Karpas-422 (cell line): ENCODE results near the gene RARB. TPM values are rescaled to one million over a fixed set of nuclear protein-coding genes. Genes with fewer than 3 reads are reported as not detected.

Experiments used
- DNase-seq: peaks from one replicate; pipeline ENCODE4 v3.0.0-alpha.2; 2015
- H2AFZ ChIP-seq: fragments of 200-600 bp; sonication (generic); 2 replicates; pipeline ENCODE4 v1.6.1; 2014; ENCODE audit warnings: antibody characterized with exemption, low read length, mixed read lengths
- H3K27ac ChIP-seq: fragments of 200-600 bp; sonication (generic); 2 replicates; pipeline ENCODE4 v1.5.1; 2014; ENCODE audit warnings: mild to moderate bottlenecking, low read length, moderate library complexity
- H3K27me3 ChIP-seq: fragments of 200-600 bp; sonication (generic); 2 replicates; pipeline ENCODE4 v1.6.1; 2014; ENCODE audit warnings: low read length, mixed read lengths
- H3K36me3 ChIP-seq: fragments of 200-600 bp; sonication (generic); 2 replicates; pipeline ENCODE4 v1.6.1; 2014; ENCODE audit warnings: low read length, mixed read lengths; ENCODE audit not compliant: insufficient read depth
- H3K4me1 ChIP-seq: fragments of 200-600 bp; sonication (generic); 2 replicates; pipeline ENCODE4 v1.6.1; 2014; ENCODE audit warnings: mild to moderate bottlenecking, low read length, mixed read lengths
- H3K4me2 ChIP-seq: fragments of 200-600 bp; sonication (generic); 2 replicates; pipeline ENCODE4 v1.6.1; 2014; ENCODE audit warnings: low read length, low read depth, mild to moderate bottlenecking; ENCODE audit not compliant: poor library complexity, severe bottlenecking
- H3K4me3 ChIP-seq: fragments of 200-600 bp; sonication (generic); 2 replicates; pipeline ENCODE4 v1.5.1; 2014; ENCODE audit warnings: mild to moderate bottlenecking, antibody characterized with exemption, low read length, mixed read lengths
- H3K79me2 ChIP-seq: fragments of 200-600 bp; sonication (generic); 2 replicates; pipeline ENCODE4 v1.6.1; 2014; ENCODE audit warnings: mild to moderate bottlenecking, low read length, mixed read lengths
- H3K9ac ChIP-seq: fragments of 200-600 bp; sonication (generic); 2 replicates; pipeline ENCODE4 v1.6.0; 2014; ENCODE audit warnings: low read length
- H3K9me2 ChIP-seq: fragments of 200-600 bp; sonication (generic), shearing (Covaris generic); replicated peaks from 2 replicates; pipeline ENCODE4 v1.6.0; 2014; ENCODE audit warnings: mild to moderate bottlenecking, low read length, moderate library complexity; ENCODE audit not compliant: insufficient read depth
- H3K9me3 ChIP-seq: fragments of 300-700, 200-600 bp; sonication (generic); 2 replicates; pipeline ENCODE4 v1.6.1; 2014; ENCODE audit warnings: low read length, mixed read lengths
- H4K20me1 ChIP-seq: fragments of 200-600 bp; sonication (generic); 2 replicates; pipeline ENCODE4 v1.6.1; 2014; ENCODE audit warnings: mild to moderate bottlenecking, antibody characterized with exemption, low read length, low read depth; ENCODE audit not compliant: insufficient read depth
- total RNA-seq: library from RNA; depleted of rRNA; stranded (reverse); fragments of >200 nt; shearing (Covaris generic); gene quantifications from 2 replicates; pipeline ENCODE4 v1.2.3, GENCODE V29; 2014; ENCODE audit warnings: low replicate concordance

The RARB gene
- total RNA-seq, 1 experiment from 2014 or later, result not detected

DNA sequence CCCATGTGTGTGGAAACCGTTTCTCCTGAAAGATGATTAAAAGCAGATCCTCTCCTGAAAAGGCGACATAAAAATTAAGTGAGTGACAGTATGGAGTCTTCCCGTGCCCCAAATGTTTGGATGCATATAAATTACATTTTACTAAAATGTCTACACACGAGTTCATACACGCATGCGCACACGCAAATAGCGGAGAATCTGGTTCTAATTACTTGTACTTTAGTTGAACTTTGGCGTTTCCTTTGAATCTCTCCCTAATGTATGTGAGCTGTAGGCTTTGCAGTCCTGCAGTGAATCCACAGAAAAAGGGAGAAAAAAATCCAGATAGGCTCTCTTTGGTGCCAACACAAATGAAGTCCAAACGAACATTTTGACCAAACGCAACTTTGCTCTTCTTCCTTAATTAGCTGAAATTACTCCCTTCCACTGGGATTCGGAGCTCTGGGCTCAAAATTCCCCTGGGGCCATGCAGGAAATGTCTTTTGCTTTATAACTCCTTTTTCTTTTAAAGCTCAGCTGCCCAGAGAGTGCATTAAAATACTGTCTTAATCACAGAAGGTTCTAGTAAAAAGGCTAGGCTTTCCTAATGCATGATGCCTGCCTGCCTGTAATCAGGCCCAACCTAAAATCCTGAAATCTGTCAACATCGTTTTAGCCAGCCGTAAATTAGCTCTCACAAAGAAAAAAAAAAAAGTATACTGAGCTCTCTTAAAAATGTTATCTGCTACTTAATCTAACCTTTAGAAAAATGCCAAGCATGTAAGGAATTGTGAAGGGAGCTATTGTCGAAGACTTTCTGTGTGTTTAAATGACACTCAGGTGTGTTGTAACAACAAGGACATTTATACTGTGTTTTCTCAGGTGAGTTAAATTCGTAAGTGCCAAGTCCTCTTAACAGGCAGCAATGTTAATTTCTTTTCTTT, 26.2 kb downstream of the RARB start:
- H3K9ac ChIP-seq, result no peak overlapping the region
- H3K36me3 ChIP-seq, result no peaks in the 10 kb centered on the region
- H3K4me3 ChIP-seq, result no peak overlapping the region
- H2AFZ ChIP-seq, result no peak overlapping the region
- H3K4me1 ChIP-seq, result no peaks in the 10 kb centered on the region
- no peak overlapping the region for H3K4me2 ChIP-seq
- DNase-seq, result no peak
- no peaks in the 10 kb centered on the region for H3K9me2 ChIP-seq
- no peaks in the 10 kb centered on the region for H4K20me1 ChIP-seq
- H3K79me2 ChIP-seq, result no peaks in the 10 kb centered on the region
- H3K27ac ChIP-seq, result no peak overlapping the region
- H3K9me3 ChIP-seq, result no peaks in the 10 kb centered on the region
- H3K27me3 ChIP-seq, result no peaks in the 10 kb centered on the region

- H3K36me3 ChIP-seq, result no peaks in the 10 kb centered on the region
- H3K4me3 ChIP-seq, result no peak overlapping the region
- no peak overlapping the region for H3K27ac ChIP-seq
- H2AFZ ChIP-seq, result no peak overlapping the region
- DNase-seq, result no peak
- H4K20me1 ChIP-seq, result no peaks in the 10 kb centered on the region
- no peaks in the 10 kb centered on the region for H3K4me1 ChIP-seq
- H3K9me3 ChIP-seq, result no peaks in the 10 kb centered on the region
- H3K9me2 ChIP-seq, result no peaks in the 10 kb centered on the region
- no peak overlapping the region for H3K4me2 ChIP-seq
- no peaks in the 10 kb centered on the region for H3K79me2 ChIP-seq
- no peak overlapping the region for H3K9ac ChIP-seq
- no peaks in the 10 kb centered on the region for H3K27me3 ChIP-seq
Observed at GRCh38 chr3:25455441-25456132, 27.5 kb downstream of the RARB start.

DNA sequence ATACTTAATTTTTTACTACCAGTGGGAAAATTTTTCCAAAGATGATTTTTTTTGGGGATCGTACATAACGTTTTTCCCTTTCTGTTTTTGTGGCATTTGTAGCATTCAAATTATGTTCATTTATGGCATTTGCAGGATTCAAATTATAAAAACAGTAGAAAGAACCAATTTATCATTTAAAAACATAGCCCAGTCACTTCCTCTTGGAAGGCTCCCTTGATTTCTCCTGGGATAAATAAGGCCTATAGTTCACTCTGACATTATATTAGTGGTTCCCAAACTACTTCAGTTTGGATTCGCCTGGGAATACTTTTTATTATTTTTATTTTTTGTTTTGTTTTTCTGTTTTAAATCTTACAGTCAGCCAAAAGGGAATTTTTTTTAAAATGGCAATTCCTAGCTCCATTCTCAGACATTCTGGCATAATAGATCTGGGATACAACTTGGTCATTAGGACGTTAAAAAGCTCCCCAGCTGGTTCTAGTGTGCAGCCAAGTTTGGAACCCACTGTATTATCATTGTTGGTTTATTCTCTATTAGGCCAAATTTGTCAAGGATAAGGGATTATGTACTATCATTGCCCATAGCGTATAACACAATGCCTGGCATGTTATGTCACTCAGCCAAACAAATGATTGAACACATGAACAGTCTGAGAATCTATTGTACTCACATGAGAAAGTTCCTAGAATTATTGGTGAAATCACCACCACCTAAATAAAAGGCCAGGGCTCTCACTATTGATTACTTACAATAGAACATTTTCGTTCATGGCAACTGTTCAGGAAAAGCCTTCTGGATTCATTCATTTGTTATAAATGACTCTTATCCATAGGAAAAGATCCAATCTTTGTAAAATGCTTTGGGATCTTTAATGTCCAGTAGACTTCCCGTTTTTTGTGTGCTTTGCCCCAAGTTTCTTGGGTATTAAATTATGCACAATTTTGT, 28.9 kb downstream of the RARB start:
- Histone ChIP-seq H2AFZ (no peak overlapping the region), H3K27me3 (no peaks in the 10 kb centered on the region), H3K27ac (no peak overlapping the region), H3K4me2 (no peak overlapping the region), H3K79me2 (no peaks in the 10 kb centered on the region), H3K9me3 (no peaks in the 10 kb centered on the region), H3K9ac (no peak overlapping the region), H3K9me2 (no peaks in the 10 kb centered on the region), H4K20me1 (no peaks in the 10 kb centered on the region), H3K4me3 (no peak overlapping the region), H3K4me1 (no peaks in the 10 kb centered on the region), H3K36me3 (no peaks in the 10 kb centered on the region)
- no peak for DNase-seq

DNA sequence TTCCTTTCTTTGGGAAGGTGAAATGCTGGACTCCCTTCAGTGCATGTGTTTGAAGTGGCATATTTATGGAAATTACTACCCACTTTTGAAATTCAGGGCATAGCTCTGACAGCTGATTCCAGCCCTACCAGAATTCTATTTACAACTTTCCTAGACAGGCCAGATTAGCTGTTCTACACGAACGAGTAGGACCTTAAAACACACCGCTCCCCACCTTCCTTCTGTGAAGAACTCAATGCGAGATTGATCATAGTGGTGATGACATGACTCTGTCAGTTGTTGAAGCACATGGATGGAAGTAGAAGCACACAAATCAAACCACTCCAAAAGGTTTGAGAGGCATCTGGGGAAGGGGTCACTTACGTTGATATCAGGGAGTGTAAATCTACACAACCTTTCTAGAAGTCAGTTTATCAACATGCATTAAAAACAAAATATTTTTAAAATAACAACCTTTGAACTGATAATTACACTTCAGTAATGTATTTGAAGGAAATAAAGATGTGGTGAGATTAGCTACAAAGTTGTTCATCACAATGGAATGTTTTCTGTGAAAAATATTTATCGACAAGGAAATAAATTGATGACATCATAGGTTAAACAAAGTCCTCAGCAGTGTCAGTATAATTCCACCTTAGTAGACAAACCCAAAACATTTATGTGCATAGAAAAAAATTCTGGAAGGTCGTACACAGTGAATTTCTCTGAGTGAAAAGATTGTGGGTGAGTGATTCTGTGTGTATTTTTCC, 29.8 kb downstream of the RARB start:
- H3K27me3 ChIP-seq, result no peaks in the 10 kb centered on the region
- H3K9ac ChIP-seq, result no peak overlapping the region
- H2AFZ ChIP-seq, result no peak overlapping the region
- no peaks in the 10 kb centered on the region for H3K9me2 ChIP-seq
- no peak overlapping the region for H3K27ac ChIP-seq
- no peak overlapping the region for H3K4me3 ChIP-seq
- no peak overlapping the region for H3K4me2 ChIP-seq
- no peak for DNase-seq
- H3K9me3 ChIP-seq, result no peaks in the 10 kb centered on the region
- H3K79me2 ChIP-seq, result no peaks in the 10 kb centered on the region
- H3K36me3 ChIP-seq, result no peaks in the 10 kb centered on the region
- H3K4me1 ChIP-seq, result no peaks in the 10 kb centered on the region
- H4K20me1 ChIP-seq, result no peaks in the 10 kb centered on the region

- Histone ChIP-seq H3K4me1 (no peaks in the 10 kb centered on the region), H3K79me2 (no peaks in the 10 kb centered on the region), H2AFZ (no peak overlapping the region), H3K4me3 (no peak overlapping the region), H3K27me3 (no peaks in the 10 kb centered on the region), H3K9me3 (no peaks in the 10 kb centered on the region), H3K36me3 (no peaks in the 10 kb centered on the region), H3K9ac (no peak overlapping the region), H3K9me2 (no peaks in the 10 kb centered on the region), H3K4me2 (no peak overlapping the region), H4K20me1 (no peaks in the 10 kb centered on the region), H3K27ac (no peak overlapping the region)
- DNase-seq, result no peak
Observed at GRCh38 chr3:25458420-25458814, 30.4 kb downstream of the RARB start.

GRCh38 chr3:25460751-25461150, 32.7 kb downstream of the RARB start:
- Histone ChIP-seq H3K36me3 (no peaks in the 10 kb centered on the region), H3K27ac (no peak overlapping the region), H4K20me1 (no peaks in the 10 kb centered on the region), H3K4me2 (no peak overlapping the region), H3K9ac (no peak overlapping the region), H3K4me1 (no peaks in the 10 kb centered on the region), H3K79me2 (no peaks in the 10 kb centered on the region), H2AFZ (no peak overlapping the region), H3K9me2 (no peaks in the 10 kb centered on the region), H3K27me3 (no peaks in the 10 kb centered on the region), H3K9me3 (no peaks in the 10 kb centered on the region), H3K4me3 (no peak overlapping the region)
- no peak for DNase-seq

DNA sequence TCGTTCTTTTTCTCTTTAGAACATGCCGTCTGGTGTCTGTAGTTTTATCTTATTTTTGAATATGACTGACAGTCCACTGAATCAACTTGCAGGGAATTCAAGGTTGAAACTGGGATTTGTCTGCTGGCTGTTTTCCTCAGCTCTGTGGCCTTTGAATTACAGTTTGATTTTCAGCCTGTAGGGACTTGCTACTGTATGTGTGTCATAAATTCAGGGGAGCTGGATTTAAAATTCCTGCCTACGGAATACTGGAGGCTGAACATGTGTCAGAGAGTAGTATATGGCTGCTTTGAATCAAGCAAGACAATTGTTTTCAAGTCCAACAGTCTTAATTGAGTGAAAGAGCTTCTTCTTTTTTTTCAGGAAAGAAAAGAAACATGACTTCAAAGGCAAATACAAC, 33.9 kb downstream of the RARB start:
- no peaks in the 10 kb centered on the region for H3K4me1 ChIP-seq
- no peak overlapping the region for H3K4me3 ChIP-seq
- no peak for DNase-seq
- no peaks in the 10 kb centered on the region for H3K79me2 ChIP-seq
- no peaks in the 10 kb centered on the region for H3K9me3 ChIP-seq
- no peak overlapping the region for H3K4me2 ChIP-seq
- no peaks in the 10 kb centered on the region for H3K36me3 ChIP-seq
- no peaks in the 10 kb centered on the region for H3K27me3 ChIP-seq
- no peak overlapping the region for H3K27ac ChIP-seq
- no peak overlapping the region for H3K9ac ChIP-seq
- no peaks in the 10 kb centered on the region for H4K20me1 ChIP-seq
- no peak overlapping the region for H2AFZ ChIP-seq
- no peaks in the 10 kb centered on the region for H3K9me2 ChIP-seq
